Measurements from ENCODE around the gene KCNG2.

The KCNG2 gene

DNA sequence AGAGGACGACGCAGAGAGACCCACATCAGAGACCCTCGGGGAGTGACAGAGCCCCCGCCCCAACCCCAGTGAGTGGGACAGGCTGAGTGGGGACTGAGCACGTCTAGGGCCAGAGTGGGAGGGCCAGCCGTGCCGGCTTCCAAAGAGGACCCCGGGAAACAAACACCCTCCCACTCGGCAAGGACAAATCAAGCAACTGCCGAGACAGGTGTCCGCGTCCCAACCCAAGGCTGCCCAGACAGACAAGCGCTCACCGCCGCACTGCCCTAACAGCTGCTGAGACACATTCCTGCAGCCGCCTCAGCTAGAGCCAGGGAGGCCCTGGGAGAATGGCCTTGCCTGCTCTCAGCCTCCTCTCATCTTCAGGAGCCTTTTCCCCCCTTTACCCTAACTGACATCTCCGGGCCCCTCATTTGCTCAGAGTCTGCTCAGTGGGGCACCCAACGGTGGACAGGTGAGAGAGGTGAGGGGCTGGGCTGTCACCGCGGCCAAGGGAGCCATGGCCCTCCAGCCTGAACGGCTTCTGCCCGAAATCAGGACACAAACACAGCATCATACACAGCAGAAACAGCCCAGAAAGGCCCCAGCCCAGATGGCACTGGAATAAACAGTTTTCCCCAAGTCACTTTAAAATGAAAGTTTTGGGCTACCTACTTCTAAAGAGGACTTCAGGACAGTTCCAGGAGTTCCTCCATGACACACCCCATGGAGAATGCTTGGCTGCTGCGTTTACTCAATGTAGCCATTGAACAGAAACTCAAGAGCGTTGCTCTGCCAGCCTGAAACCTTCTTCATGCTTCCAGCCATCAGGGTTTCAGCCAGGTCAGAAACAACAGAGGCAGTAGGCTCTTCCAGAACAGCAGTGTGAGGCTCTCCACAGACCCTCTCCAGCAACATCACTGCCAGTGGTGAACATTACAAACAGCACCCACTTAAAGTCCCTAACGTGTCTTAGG lies 130.1 kb downstream of the KCNG2 start:
- DNase-seq = no peak

DNA sequence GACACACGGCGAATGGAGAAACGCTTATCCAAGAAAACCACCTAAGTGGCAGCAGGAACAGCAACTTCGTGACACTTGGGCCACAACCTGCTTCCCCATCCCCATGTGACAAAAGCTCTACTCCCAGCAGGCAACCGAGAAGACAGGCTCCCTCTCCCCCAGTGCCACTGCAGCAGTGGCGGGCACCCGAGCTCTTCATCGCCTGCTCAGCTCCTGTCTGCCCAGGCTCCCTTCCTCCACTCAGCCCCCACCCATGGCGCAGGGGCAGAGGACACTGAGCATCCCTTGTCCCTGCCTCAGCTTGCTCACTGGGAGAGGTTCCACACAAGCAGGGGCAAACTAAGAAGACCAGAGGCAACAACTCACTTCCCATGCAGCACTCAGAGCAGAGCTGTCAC lies 130.8 kb downstream of the KCNG2 start:
- no peak for DNase-seq

DNA sequence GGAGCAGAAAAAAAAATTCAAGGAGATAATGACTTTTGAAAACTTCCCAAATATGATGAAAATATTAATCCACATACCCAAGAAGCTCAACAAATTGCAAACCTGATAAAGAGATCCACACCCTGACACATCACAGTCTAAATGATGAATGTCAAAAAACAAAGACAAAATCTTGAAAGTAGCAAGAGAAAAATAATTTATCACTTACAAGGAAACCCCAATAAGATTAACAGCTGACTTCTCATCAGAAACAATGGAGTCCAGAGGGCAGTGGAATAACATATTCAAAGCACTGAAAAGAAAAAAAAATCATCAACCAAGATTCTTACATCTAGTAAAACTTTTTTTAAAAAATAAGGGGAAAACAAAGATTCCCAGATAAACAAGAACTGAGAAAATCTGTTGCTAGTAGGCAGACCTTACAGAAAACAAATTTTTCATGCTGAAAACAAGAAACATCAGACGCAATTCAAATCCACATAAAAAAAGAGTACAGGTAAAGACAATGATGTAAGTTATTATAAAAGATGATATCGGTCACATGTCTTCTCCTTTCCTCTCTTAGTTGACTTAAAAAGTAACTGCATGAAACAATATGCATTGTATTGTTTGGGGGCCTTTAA lies 132.4 kb downstream of the KCNG2 start:
- DNase-seq = no peak

DNA sequence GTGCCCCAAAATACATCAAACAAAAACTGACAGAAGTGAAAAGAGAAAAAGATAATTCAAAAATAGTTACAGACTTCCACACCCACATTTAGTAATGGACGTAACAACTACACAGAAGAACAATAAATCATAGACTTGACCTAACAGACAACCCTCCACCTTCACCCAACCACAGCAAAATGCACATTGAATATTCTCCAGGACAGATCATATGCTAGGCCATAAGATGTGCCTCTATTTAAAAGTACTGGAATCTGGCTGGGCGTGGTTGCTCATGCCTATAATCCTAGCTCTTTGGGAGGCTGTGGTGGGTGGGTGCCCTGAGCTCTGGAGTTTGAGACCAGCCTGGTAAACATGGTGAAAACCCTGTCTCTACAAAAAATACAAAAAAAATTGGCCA lies 133.7 kb downstream of the KCNG2 start:
- no peak for DNase-seq

DNA sequence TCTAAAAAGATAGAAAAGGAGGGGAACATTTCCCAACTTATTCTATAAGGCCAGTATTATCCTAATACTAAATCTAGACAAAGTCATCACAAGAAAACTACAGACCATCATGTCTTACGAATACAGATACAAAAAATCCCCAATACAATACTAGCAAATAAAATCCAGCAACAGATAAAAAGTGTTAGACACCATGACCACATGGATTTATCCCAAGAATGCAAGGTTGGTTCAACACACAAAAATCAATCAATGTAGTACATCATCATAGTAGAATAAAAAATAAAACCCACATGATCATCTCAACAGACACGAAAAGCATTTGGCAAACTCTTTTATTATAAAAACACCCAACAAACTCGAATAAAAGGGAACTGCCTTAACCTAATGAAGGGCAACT lies 135.2 kb downstream of the KCNG2 start:
- no peak for DNase-seq

DNA sequence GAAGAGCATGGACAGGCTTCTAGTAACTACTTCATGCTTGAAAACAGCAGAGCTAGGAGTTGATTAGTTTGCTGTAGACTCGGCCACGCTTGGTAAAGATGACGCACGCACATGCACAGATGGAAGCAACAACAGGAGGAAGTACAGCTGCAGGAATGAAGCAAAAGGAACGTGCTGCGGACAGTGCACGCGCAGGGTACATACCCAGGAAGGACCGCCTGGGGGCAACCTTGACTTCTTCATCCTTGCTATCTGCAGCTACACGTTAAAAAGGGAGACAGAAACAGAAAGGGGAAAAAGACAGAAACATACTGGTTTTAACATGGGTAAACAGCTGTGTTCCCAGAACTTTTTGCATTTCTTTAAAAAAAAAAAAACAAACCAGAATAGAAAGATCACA lies 136.0 kb downstream of the KCNG2 start:
- no peak for DNase-seq

DNA sequence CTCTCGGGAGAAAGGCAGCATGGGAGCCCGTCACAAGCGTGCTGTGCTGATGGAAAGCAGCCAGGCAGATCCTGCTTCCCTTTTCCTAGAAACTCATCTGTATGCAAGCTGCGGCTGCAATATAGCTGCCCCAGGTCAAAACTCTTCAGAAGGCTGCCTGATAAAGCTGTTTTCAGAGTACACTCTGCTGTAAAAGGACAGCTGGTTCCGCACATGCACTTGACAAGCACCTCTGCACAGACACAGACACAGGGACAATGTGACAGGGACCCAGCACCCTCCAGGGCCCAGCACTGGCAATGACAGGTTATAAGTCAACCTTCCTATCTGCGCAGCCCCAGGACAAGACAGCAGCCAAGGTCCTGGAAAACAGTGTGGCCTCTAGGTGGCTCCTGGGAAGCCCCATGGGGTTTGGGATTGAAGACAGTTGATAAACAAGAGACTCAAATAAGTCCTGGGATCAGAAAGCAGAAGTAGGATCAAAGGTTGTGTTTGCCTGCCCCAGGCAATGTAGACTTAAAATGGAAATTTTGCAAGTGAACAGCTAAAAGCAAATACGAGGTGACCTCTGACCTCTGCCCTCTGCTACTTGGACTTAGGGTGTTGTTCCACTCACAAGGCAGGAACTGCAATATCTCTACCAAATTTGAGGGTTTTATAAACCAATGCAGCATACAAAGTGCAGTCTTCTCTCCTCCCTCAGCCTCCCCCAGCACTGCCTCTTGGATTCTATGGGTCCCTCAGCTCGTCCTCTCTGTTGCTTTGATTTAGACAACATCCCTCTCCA lies 136.8 kb downstream of the KCNG2 start:
- DNase-seq = no peak

DNA sequence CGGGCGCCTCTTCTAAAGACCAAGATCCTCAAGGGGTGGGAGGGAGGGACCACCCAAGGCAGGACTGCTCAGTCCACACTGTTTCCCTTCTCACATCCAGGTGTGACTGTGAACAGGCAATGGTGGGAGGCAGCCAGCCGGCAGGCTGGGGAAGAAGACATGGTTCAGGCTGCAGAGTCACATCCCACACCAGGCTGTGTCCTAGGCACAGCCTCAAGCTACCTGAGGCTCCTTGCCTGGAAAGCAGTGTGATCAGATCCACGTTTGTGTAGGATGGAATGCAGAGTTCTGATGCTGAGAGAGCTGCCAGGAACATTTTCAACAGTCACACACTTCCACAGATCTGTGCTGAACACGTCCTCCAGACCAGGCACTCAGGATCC lies 137.4 kb downstream of the KCNG2 start:
- DNase-seq = no peak

DNA sequence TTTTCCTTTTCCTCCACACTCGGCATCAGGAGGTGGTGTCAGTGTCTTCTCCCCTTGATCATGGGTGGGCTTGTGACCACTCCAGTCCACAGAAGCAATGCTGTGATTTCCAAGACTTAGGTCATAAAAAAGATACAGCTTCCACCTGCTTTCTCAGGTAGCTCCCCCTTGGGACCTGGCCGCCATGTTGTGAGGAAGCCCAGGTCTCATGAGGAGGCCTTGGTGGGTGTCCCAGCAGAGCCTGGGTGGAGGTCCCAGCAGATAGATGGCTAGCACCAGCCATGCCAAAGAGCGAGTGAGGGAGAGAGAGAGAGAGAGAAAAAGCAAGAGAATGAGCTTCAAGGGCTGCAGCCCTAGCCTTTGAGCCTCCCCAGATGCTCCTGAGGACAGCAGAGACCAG lies 137.8 kb downstream of the KCNG2 start:
- DNase-seq = no peak

DNA sequence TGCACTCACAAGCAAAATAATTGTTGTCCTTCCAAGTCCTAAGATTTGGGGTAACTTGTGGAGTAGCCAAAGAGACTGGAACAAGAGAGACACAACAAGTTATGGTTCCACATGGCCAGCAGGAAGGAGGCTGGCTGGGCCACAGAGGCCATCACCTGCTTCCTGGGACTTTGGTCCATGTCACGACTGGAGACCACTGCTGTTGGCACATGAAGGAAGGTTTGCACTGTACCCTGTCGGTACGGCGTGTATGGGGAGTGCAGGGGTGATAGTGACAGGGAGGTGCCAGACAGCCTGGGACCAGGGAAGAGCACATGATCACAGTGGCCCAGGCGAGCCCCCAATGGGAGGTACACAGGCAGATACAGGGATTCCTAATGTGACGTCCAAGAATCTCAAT lies 138.2 kb downstream of the KCNG2 start:
- no peak for DNase-seq

DNA sequence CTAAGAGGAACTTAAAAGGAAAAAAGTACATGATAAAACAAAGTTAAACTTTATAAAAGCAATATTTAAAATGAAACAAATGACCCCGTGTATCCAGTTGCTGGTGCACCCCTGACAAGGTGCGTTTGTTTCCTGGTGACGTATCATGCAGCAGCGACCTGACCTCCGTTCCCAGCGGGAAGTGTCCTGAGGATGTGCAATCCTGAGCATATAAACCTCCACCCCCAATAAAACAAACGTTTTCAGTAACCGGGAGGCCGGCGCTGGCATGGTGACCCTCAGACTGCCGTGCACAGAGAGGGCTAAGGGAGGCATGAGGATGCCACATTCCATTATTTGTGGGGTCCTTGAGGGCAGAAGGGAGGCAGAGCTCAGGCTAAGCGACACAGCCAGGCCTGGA lies 138.9 kb downstream of the KCNG2 start:
- no peak for DNase-seq

DNA sequence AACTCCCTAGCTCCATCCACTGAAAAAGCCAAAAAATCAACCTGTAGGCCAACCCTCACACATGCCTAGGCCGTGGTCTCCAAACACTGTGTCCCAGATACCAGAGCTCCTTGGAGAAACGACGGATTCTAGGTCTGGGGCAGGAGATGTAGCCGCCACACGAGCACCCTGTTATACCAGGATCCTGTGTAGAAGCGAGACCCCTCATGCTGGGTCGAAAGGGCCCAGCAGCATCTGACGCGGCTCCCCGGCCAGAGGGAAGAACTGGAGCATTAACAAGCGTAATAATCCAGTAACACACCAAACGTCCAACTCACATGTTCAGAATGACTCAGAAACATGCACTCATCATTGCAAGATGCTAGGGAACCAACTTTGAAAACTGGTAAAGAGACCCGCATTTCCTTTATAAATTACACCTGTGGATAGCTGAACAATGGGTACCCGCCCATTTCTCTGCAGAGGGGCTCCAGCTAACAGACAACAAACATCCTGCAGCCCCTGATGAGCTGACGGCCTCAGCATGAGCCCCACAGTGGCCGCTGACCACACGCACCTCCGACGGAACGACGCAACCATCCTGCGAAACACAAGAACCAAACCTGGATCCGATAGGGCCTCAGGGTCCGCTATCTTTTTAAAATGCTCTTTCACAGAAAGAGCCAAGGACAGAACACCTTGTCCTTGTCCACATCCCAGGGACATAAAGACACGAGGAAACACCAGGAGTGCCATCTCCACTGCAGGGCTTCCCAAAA lies 139.5 kb downstream of the KCNG2 start:
- no peak for DNase-seq

DNA sequence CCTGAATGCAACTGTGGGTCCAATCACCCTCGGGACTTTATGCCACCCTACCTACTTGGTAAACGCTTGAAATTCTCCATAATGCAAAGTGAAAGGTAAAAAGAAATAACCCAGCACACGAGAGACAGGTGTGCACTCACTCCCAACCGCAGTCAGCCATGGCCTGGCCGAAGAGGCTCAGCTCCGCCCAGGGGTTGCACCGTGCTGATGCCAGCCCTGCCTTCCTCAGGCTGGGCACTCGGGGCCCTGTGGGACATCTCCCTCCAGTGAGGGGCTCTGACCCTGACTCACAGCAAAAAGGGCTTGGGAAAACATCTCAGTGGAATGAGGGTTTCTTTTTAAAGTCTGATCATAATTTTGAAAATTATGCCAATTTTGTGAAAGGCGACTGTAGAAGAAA lies 140.5 kb downstream of the KCNG2 start:
- no peak for DNase-seq

DNA sequence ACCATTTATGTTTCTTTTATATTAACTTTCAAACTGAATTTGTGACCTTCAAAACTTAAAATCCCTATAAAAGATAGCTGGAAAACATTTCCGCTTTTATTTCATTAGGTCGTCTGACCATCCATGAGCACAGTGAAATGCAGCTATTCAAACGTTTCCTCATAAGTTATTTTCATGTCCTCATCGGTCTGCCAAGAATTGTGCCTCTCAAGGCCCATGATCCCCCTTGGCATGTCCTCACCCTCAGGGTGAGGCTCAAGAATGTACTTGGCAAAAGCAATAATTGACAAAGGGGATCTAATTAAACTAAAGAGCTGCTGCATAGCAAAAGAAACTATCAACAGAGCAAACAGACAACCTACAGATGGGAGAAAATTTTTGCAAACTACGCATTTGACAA lies 141.4 kb downstream of the KCNG2 start:
- DNase-seq = no peak

DNA sequence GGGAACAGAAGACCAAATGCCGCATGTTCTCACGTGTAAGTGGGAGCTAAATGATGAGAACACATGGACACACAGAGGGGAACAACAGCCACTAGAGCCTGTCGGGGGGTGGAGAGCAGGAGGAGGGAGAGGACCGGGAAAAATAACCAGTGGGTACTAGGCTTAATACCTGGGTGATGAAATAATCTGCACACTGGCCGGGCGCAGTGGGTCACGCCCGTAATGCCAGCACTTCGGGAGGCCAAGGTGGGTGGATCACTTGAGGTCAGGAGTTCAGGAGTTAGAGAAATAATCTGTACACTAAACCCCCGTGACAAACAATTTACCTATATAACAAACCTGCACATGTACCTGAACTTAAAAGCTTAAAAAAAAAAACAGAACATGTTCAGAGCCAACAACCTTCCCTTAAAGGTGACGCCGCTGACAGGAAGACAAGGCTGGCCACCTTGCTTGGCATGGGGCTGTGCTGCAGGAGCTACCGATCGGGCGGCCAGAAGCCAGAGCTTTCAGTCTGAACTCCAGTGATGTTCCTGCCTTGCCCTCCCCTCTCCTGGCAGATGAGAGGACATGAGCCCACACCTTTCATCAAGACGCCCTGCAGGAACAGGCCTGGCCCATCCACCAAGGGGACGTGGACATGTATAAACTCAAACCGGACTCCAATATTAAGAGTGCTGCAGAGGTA lies 142.5 kb downstream of the KCNG2 start:
- DNase-seq = no peak

DNA sequence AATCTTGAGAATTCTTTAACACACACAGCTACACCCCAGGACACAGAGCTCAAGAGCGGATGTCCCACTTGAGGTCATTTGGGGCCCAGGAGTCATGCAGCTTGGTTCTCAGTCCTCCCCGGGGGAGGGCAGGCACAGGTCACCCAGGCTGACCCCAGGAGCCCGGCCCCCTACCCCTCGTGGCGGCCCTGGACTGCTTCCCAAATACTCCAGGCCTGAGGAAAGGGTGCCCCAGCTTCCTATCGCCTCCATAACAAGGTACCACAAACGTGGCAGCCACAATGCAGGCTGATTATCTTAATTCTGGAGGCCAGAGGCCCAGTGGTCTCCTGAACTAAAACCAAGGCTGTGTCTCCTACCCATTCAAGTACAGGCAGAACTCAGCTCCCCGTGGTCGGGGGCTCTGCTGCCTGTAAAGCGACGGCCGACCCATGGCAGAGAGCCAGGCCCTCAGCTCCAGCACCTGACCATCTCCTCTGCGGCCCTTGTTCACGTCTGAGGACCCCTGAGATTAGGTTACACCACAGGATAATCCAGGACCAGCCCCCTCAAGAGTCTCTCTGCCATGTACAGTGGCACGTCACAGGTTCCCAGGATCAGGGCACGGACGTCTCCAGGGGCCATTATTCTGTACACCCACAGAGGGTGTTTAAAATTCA lies 143.2 kb downstream of the KCNG2 start:
- DNase-seq = no peak

DNA sequence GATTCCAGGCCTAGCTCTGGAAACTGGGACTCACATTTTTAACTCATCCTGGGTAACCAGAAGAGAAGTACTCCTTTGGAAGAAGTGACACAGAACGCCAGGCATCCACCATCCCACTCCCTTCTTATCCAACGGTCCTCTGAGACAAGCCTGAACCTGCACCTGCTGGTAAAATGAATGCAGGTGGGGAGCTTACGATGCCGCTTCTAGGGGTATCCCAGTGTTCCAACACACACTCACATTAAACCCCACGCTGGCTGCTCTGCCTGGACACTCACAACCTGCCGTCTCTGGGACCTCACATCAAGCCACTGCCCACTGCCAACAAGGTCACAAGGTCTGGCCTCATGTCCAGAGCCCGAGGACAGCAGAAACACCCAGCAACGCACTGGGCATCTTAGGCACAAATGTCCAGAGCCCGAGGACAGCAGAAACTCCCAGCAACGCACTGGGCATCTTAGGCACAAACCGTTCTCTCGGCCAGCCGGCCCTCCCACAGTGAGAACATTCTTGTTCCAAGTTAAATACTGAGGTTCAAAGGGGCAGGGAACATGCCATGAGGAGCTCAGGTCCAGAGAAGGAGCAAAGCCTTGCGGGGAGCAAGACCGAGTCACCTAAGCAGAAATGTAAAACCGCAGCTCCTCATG lies 143.9 kb downstream of the KCNG2 start:
- no peak for DNase-seq

DNA sequence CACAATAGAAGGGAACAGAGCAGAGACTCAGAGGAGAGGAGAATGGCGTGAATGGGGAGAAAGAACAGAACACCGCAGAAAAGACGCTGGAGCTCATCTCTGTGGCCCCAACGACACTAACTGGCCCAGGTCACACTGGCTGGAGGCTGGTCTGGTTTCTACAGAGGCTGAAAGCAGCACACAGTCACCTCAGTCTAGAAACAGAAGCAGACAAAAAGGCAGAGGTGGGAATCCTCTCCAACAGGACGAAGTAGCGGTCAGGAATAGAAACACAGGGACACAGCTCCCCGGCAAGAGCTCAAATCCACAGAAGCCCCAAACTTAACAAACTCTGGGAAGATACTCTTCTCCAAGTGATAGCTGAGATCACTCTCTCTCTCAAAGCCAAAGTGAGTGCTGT lies 144.5 kb downstream of the KCNG2 start:
- DNase-seq = no peak

DNA sequence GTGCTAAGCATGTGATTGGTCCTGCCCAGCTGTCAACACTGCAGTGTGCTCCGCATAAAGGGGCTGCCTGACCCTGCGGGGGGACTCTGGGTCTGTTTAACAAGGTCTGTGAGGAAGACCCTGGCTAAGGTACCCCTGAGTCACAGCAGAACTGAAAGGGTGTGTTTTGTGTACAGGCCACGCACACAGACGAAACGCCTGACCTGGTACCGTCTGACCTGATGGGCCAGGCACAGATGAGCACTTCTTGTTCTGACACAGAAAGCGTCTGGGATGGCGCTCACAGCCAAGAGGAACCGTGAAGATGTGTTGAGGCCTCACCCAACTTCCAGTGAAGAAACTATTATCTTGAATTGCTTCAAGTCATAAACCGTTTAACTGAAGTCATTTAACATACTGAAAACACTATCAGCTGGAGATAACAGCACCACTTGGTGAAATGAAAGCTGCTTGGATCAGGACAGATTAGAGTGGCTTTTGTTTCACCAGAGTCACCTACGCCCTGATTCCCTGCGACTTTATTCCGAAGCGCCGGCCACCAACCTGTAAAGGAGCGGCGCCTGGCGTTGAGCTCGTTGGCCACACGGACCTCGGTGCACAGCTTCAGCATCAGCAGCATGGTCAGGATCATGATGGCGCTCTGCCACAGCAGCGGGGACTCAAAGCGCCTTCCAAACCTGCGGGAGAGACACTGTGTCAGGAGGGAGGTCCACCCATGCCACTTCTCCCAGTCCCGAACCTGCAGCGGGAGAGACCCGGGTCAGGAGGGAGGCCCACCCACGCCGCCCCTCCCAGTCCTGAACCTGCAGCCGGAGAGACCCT lies 145.3 kb downstream of the KCNG2 start:
- no peak for DNase-seq

DNA sequence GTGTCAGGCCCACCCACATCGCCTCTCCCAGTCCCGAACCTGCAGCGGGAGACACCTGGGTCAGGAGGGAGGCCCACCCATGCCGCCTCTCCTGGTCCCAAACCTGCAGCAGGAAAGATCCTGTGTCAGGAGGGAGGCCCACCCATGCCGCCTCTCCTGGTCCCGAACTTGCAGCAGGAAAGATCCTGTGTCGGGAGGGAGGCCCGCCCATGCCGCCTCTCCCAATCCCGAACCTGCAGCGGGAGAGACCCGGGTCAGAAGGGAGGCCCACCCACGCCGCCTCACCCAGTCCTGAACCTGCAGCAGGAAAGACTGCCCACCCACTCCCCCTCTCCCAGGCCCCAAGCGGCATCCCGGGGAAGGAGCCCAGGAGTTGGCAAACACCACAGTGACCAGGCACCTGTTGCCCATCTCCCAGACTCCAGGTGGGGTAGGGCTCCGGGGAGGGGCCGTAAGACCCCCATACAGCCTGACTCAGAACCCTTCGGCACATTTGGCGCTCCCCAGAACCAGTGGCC lies 145.9 kb downstream of the KCNG2 start:
- no peak for DNase-seq

All from COR-L47 (cell line).